AG04450 (cell line): ENCODE results near the gene RNU11. TPM values are rescaled to one million over a fixed set of nuclear protein-coding genes. Genes with fewer than 3 reads are reported as not detected.
"Not testable (repeated sequence)": the region's sequence is repeated elsewhere in the genome, so short reads cannot be mapped to it uniquely, and the experiment has no call there.

Experiments used
- CTCF ChIA-PET: fragments of 300-600, 350-600 bp; formaldehyde crosslinking; extraction: SDS; loops from one replicate; lab custom pipeline; 2022; ENCODE audit warnings: antibody characterized with exemption, inconsistent platforms; lab: Charles Lee
- POLR2A ChIA-PET: fragments of 350-600 bp; formaldehyde crosslinking; extraction: SDS; loops from one replicate; lab custom pipeline; 2021; ENCODE audit warnings: antibody characterized with exemption, inconsistent platforms; lab: Yijun Ruan, JAX
- DNase-seq: peaks from one replicate; pipeline ENCODE4 v3.0.0-alpha.2; 2011; ENCODE audit warnings: low read depth, low spot score
- H3K27ac ChIP-seq: one replicate; pipeline ENCODE4 v1.5.1; 2012; ENCODE audit warnings: low read depth, low read length, control low read depth
- H3K27me3 ChIP-seq: one replicate; pipeline ENCODE4 v1.6.0; 2012; ENCODE audit warnings: low read length; ENCODE audit not compliant: control insufficient read depth, insufficient read depth
- H3K4me3 ChIP-seq: 2 replicates; pipeline ENCODE4 v1.5.1; 2011; ENCODE audit warnings: mild to moderate bottlenecking, low read depth, low read length, control low read depth
- H3K9me3 ChIP-seq: 2 replicates; pipeline ENCODE4 v1.5.1; 2012; ENCODE audit warnings: low read length; ENCODE audit not compliant: control insufficient read depth, insufficient read depth
- polyA plus RNA-seq: library from polyadenylated mRNA; depleted of rRNA; stranded (reverse); fragments of >200 nt; gene quantifications from 2 replicates; pipeline ENCODE4 v1.2.3, GENCODE V29; 2011; rRNA removed
- small RNA-seq: library from RNA; depleted of rRNA; stranded (forward); fragments of <200 nt; gene quantifications from one replicate; pipeline ENCODE3, GENCODE V24; 2012; ENCODE audit warnings: low read depth; ENCODE audit not compliant: insufficient read length
- TF ChIP-seq, protein P1 (sequence below): IDR thresholded peaks from 2 replicates; pipeline ENCODE4 v1.5.1; 2011; ENCODE audit warnings: low read depth, low read length, control low read depth, inconsistent platforms

RNU11 gene
- polyA plus RNA-seq, 1 experiment: not detected

DNA sequence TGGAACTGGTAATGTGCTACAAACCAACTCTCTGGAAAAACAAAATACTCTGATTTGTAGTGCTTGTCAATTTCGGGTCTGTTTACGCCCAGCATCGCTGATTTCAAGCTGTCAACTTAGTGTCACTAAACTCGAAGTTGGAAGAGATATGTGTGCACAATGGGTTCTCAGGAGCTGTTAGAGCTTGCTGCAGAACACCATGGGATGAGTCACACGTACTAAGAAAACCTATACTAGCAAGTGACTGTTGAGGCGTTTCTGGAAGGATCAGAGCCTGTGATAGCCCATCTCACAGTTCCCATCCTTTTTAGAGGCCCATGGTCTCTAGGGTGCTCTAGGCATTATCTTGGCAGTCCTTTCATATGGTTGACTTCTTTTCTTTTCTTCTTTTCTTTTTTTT, 34.4 kb downstream of the RNU11 start:
- ChIA-PET POLR2A (interaction anchor here (0.5 to 1.8 kb wide), 2 partner anchors 15 to 17 kb away, joined by 4 read pairs; partner anchors contain the start of gene GMEB1), CTCF (interaction anchor here (1.5 kb wide), 1 partner anchor 54 kb away, joined by 4 read pairs; the partner anchor contains the start of gene YTHDF2)
- H3K27me3 ChIP-seq: no peaks in the 10 kb centered on the region
- no peaks in the 10 kb centered on the region for H3K9me3 ChIP-seq
- H3K27ac ChIP-seq: no peak overlapping the region
- TF ChIP-seq, protein P1, sequence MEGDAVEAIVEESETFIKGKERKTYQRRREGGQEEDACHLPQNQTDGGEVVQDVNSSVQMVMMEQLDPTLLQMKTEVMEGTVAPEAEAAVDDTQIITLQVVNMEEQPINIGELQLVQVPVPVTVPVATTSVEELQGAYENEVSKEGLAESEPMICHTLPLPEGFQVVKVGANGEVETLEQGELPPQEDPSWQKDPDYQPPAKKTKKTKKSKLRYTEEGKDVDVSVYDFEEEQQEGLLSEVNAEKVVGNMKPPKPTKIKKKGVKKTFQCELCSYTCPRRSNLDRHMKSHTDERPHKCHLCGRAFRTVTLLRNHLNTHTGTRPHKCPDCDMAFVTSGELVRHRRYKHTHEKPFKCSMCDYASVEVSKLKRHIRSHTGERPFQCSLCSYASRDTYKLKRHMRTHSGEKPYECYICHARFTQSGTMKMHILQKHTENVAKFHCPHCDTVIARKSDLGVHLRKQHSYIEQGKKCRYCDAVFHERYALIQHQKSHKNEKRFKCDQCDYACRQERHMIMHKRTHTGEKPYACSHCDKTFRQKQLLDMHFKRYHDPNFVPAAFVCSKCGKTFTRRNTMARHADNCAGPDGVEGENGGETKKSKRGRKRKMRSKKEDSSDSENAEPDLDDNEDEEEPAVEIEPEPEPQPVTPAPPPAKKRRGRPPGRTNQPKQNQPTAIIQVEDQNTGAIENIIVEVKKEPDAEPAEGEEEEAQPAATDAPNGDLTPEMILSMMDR: no peak
- no peak overlapping the region for H3K4me3 ChIP-seq
- no peak for DNase-seq

DNA sequence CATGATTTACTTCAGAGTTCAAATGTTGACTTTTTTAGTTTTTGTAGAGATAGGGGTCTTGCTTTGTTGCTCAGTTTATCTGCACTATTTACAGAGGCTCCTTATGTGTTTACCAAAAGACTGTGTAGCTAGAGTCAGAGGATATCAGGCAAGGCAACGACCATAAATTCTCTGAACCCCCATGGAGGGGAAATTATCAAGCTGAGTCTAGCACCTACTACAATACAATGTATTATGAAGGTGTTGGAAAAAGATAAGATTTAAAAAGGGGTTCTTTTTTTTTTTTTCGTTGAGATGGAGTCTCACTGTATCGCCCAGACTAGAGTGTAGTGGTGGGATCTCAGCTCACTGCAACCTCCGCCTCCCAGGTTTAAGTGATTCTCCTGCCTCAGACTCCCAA, 36.5 kb downstream of the RNU11 start:
- no peak for DNase-seq
- no peaks in the 10 kb centered on the region for H3K27me3 ChIP-seq
- ChIA-PET POLR2A (no interaction called here), CTCF (interaction anchor here (0.5 to 1.4 kb wide), 3 partner anchors 51 to 192 kb away, joined by 3 to 4 read pairs (median 3); partner anchors contain the start of gene YTHDF2)
- no peak overlapping the region for H3K27ac ChIP-seq
- H3K9me3 ChIP-seq: no peaks in the 10 kb centered on the region
- TF ChIP-seq, protein P1: no peak
- H3K4me3 ChIP-seq: no peak overlapping the region

DNA sequence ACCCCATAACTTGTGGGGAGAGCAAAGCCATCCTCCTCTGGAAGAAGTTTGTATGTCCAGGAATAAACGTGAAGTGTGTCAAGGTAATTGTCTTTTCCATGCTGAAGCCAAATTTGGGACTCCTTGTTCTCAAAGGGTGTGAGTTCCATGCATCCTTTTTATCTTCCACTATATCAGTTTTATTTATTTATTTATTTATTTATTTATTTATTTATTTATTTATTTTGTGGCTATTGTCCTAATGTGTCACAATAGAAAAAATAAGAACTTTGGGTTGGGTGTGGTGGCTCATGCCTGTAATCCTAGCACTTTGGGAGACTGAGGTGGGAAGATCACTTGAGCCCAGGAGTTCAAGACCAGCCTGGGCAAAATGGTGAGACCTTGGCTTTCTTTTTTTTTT, 43.2 kb downstream of the RNU11 start:
- H3K27me3 ChIP-seq, H3K9me3 ChIP-seq, H3K27ac ChIP-seq, POLR2A ChIA-PET, DNase-seq, H3K4me3 ChIP-seq: not testable (repeated sequence)
- CTCF ChIA-PET: interaction anchor here (0.6 kb wide), 1 partner anchor 9 kb away, joined by 3 read pairs; no protein-coding TSS in a partner anchor

Small RNAs within 50 kb of the gene (small RNA-seq; reads per million reads assigned to genes)
- gene RF00422 (not detected), gene RNU11 (not detected)

Other genes with a start within 250 kb of the RNU11 start
- 22.4 and 24.0 TPM in 2 replicates for gene RCC1, start 142.6 kb upstream of the RNU11 start, polyA plus RNA-seq
- 29.4 and 30.1 TPM in 2 replicates for gene TRNAU1AP, start 95.5 kb upstream of the RNU11 start, polyA plus RNA-seq
- gene RAB42, start 56.3 kb upstream of the RNU11 start, polyA plus RNA-seq: 3.4 and 3.7 TPM in 2 replicates
- 50.2 and 54.2 TPM in 2 replicates for gene TAF12, start 5.5 kb upstream of the RNU11 start, polyA plus RNA-seq
- 6.2 and 6.5 TPM in 2 replicates for gene GMEB1, start 20.2 kb downstream of the RNU11 start, polyA plus RNA-seq
- gene YTHDF2, start 88.3 kb downstream of the RNU11 start, polyA plus RNA-seq: 73.6 and 85.1 TPM in 2 replicates
- not detected in 2 replicates for gene OPRD1, start 163.6 kb downstream of the RNU11 start, polyA plus RNA-seq